Upper lobe of left lung (tissue), 6 donors: ENCODE data around the gene U2AF1L4. TPM values are rescaled to one million over a fixed set of nuclear protein-coding genes. Genes with fewer than 3 reads are reported as not detected.

Source experiments
- ATAC-seq, 2 donors: fragments of 200-7000 bp; cut with Tn5 transposase; one replicate each; pipeline ENCODE4 v1.9.1; 2022; ENCODE audit warnings: mild to moderate bottlenecking in 2 of 2, moderate library complexity in 2 of 2; ENCODE audit not compliant: low FRiP score in 2 of 2
- DNase-seq, 2 donors: peaks; one replicate each; pipeline ENCODE4 v3.0.0-alpha.2; 2019 to 2020
- H3K27ac ChIP-seq, 4 donors: fragments of 200-600 bp; sonication (generic); one replicate each; pipeline ENCODE4 v1.5.1; 2016 to 2019
- H3K27me3 ChIP-seq, 4 donors: fragments of 200-600 bp; sonication (generic); one replicate each; pipeline ENCODE4 v1.5.1; 2017 to 2019
- H3K36me3 ChIP-seq, 4 donors: fragments of 200-600 bp; sonication (generic); one replicate each; pipeline ENCODE4 v1.5.1; 2016 to 2019
- H3K4me1 ChIP-seq, 4 donors: fragments of 200-600 bp; sonication (generic); one replicate each; pipeline ENCODE4 v1.5.1; 2018 to 2019
- H3K4me3 ChIP-seq, 4 donors: fragments of 200-600 bp; sonication (generic); one replicate each; pipeline ENCODE4 v1.5.1; 2017 to 2019; ENCODE audit warnings: mild to moderate bottlenecking in 2 of 4, moderate library complexity in 1 of 4
- H3K9me3 ChIP-seq, 4 donors: fragments of 200-600 bp; sonication (generic); one replicate each; pipeline ENCODE4 v1.5.1; 2018 to 2019
- EP300 ChIP-seq, 4 donors: sonication (generic); formaldehyde crosslinking; IDR thresholded peaks; one replicate each; pipeline ENCODE4 v1.5.1; 2017; ENCODE audit warnings: antibody characterized with exemption in 4 of 4, control low read depth in 2 of 4
- POLR2A ChIP-seq, 4 donors: fragments of 450-650 bp; IDR thresholded peaks; one replicate each; pipeline ENCODE4 v1.5.1; 2016 to 2017; ENCODE audit warnings: antibody characterized with exemption in 4 of 4, mild to moderate bottlenecking in 2 of 4
- POLR2AphosphoS5 ChIP-seq, 2 donors: sonication (generic); formaldehyde crosslinking; IDR thresholded peaks; one replicate each; pipeline ENCODE4 v1.5.1; 2017; ENCODE audit warnings: antibody characterized with exemption in 2 of 2
- WGBS, 2 donors: methylation state at CpG; one replicate each; pipeline ENCODE4 v1.1.5; 2017 to 2018; 5-methylcytosine and 5-hydroxymethylcytosine counted together
- total RNA-seq, 6 donors: library from RNA; depleted of rRNA in 4 of 6; stranded (reverse); fragments of >200 nt in 4 of 6; gene quantifications; one replicate each; pipeline versions ENCODE4 v1.1.0 to v1.2.1, GENCODE V29; 2016 to 2021
- TF ChIP-seq, protein P1 (sequence below), 6 experiments: fragments of 450-650 bp in 4 of 6; fragments of 200-600 bp in 2 of 6; sonication (generic) in 2 of 6; IDR thresholded peaks; one replicate each; pipeline ENCODE4 v1.5.1; 2016 to 2019; ENCODE audit warnings: antibody characterized with exemption in 6 of 6
- donor health status: DM: no; HTN: no; CAD: no; lungs with moderate emphysema.
- donor health status: DM: no; HTN: yes; CAD: no; lungs with severe emphysema.

Gene U2AF1L4
- total RNA-seq, 6 donors from 2014 or later = 8.5 to 157 (median 22.0) TPM

GRCh38 chr19:35788205-35788960 lies 43.2 kb upstream of the U2AF1L4 start:
- ATAC-seq (no peak), DNase-seq (no peak)
- Histone ChIP-seq H3K27me3 (no peaks in the 10 kb centered on the region), H3K4me3 (no peak overlapping the region), H3K4me1 (no peaks in the 10 kb centered on the region), H3K27ac (no peak overlapping the region), H3K9me3 (no peaks in the 10 kb centered on the region), H3K36me3 (peaks cover 0 to 16% (median 8%) of the 10 kb centered on the region in 4 donors)
- TF ChIP-seq POLR2A (IDR thresholded peaks at IDR 0.05) (no peak), POLR2AphosphoS5 (IDR thresholded peaks at IDR 0.05) (no peak), EP300 (IDR thresholded peaks at IDR 0.05) (no peak)
- TF ChIP-seq, protein P1, sequence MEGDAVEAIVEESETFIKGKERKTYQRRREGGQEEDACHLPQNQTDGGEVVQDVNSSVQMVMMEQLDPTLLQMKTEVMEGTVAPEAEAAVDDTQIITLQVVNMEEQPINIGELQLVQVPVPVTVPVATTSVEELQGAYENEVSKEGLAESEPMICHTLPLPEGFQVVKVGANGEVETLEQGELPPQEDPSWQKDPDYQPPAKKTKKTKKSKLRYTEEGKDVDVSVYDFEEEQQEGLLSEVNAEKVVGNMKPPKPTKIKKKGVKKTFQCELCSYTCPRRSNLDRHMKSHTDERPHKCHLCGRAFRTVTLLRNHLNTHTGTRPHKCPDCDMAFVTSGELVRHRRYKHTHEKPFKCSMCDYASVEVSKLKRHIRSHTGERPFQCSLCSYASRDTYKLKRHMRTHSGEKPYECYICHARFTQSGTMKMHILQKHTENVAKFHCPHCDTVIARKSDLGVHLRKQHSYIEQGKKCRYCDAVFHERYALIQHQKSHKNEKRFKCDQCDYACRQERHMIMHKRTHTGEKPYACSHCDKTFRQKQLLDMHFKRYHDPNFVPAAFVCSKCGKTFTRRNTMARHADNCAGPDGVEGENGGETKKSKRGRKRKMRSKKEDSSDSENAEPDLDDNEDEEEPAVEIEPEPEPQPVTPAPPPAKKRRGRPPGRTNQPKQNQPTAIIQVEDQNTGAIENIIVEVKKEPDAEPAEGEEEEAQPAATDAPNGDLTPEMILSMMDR (IDR thresholded peaks at IDR 0.05) = no peak
- whole genome bisulfite sequencing, 2 donors = 82 to 83% methylated on average over 8 to 12 of the region's 12 CpGs

DNA sequence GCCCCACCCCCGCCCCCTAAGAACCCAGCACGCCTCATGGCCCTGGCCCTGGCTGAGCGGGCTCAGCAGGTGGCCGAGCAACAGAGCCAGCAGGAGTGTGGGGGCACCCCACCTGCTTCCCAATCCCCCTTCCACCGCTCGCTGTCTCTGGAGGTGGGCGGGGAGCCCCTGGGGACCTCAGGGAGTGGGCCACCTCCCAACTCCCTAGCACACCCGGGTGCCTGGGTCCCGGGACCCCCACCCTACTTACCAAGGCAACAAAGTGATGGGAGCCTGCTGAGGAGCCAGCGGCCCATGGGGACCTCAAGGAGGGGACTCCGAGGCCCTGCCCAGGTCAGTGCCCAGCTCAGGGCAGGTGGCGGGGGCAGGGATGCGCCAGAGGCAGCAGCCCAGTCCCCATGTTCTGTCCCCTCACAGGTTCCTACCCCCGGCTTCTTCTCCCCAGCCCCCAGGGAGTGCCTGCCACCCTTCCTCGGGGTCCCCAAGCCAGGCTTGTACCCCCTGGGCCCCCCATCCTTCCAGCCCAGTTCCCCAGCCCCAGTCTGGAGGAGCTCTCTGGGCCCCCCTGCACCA lies 42.1 kb upstream of the U2AF1L4 start:
- WGBS, 2 donors = 87 to 92% methylated on average over 2 to 8 of the region's 15 CpGs
- ATAC-seq = no peak
- Histone ChIP-seq H3K27ac (no peak overlapping the region), H3K36me3 (peaks cover 0 to 20% (median 10%) of the 10 kb centered on the region in 4 donors), H3K27me3 (no peaks in the 10 kb centered on the region), H3K4me3 (no peak overlapping the region), H3K4me1 (no peaks in the 10 kb centered on the region), H3K9me3 (no peaks in the 10 kb centered on the region)
- TF ChIP-seq POLR2AphosphoS5 (IDR thresholded peaks at IDR 0.05) (no peak), EP300 (IDR thresholded peaks at IDR 0.05) (no peak), POLR2A (IDR thresholded peaks at IDR 0.05) (no peak)
- TF ChIP-seq, protein P1 (IDR thresholded peaks at IDR 0.05) = no peak
- DNase-seq = peak in 1 of 2 donors; percentile 55

DNA sequence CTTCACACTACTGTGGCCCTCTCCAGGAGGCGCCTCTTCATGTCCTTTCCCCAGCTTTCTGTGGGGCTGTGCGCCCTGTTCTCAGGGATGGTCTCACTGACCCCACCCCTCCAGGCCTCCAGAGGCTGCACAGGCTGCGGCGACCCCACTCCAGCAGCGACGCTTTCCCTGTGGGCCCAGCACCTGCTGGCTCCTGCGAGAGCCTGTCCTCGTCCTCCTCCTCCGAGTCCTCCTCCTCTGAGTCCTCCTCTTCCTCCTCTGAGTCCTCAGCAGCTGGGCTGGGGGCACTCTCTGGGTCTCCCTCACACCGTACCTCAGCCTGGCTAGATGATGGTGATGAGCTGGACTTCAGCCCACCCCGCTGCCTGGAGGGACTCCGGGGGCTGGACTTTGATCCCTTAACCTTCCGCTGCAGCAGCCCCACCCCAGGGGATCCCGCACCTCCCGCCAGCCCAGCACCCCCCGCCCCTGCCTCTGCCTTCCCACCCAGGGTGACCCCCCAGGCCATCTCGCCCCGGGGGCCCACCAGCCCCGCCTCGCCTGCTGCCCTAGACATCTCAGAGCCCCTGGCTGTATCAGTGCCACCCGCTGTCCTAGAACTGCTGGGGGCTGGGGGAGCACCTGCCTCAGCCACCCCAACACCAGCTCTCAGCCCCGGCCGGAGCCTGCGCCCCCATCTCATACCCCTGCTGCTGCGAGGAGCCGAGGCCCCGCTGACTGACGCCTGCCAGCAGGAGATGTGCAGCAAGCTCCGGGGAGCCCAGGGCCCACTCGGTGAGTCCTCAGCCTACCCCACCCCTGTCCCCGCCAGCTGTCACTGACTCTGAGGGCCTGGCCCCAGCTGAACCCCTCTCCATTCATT lies 41.3 kb upstream of the U2AF1L4 start:
- no peak overlapping the region for H3K27ac ChIP-seq
- ATAC-seq (no peak), DNase-seq (peak in 1 of 2 donors; percentile 61)
- H3K27me3 ChIP-seq = no peaks in the 10 kb centered on the region
- peaks cover 0 to 25% (median 12%) of the 10 kb centered on the region in 4 donors for H3K36me3 ChIP-seq
- H3K4me3 ChIP-seq = no peak overlapping the region
- H3K4me1 ChIP-seq = no peaks in the 10 kb centered on the region
- TF ChIP-seq EP300 (IDR thresholded peaks at IDR 0.05) (no peak), POLR2A (IDR thresholded peaks at IDR 0.05) (no peak)
- 92 to 94% methylated on average over 13 to 29 of the region's 31 CpGs for WGBS, 2 donors
- no peaks in the 10 kb centered on the region for H3K9me3 ChIP-seq

GRCh38 chr19:35785339-35785627 lies 40.1 kb upstream of the U2AF1L4 start:
- Histone ChIP-seq H3K27me3 (no peaks in the 10 kb centered on the region), H3K4me3 (no peak overlapping the region), H3K36me3 (peaks cover 0 to 37% (median 18%) of the 10 kb centered on the region in 4 donors), H3K9me3 (no peaks in the 10 kb centered on the region), H3K27ac (no peak overlapping the region), H3K4me1 (no peaks in the 10 kb centered on the region)
- TF ChIP-seq EP300 (IDR thresholded peaks at IDR 0.05) (no peak), POLR2AphosphoS5 (IDR thresholded peaks at IDR 0.05) (no peak), POLR2A (IDR thresholded peaks at IDR 0.05) (no peak)
- TF ChIP-seq, protein P1 (IDR thresholded peaks at IDR 0.05) = no peak
- no peak for ATAC-seq
- DNase-seq = no peak
- WGBS, 2 donors = 91 to 92% methylated on average over 3 to 6 of the region's 10 CpGs
